GM13977 (cell line): Measurements from ENCODE around the gene EPN3.

Source experiments
- DNase-seq: peaks from one replicate; pipeline ENCODE4 v3.0.0; 2012; ENCODE audit warnings: low spot score
- in situ Hi-C: fragments of 300-500 bp; cut with MboI; formaldehyde crosslinking; loops from one replicate; pipeline ENCODE4 v1.12.0; 2022; ENCODE audit warnings: low sequenced_read_pairs, low pct_unique_long_range_greater_than_20kb, mixed read lengths, inconsistent platforms; ENCODE audit not compliant: unreplicated experiment
- TF ChIP-seq, protein P1 (sequence below): IDR thresholded peaks from 2 replicates; pipeline ENCODE4 v1.5.1; 2012; ENCODE audit warnings: mild to moderate bottlenecking, control low read depth; ENCODE audit not compliant: insufficient read depth; ENCODE audit errors: extremely low read depth, missing control alignments

EPN3 gene

DNA sequence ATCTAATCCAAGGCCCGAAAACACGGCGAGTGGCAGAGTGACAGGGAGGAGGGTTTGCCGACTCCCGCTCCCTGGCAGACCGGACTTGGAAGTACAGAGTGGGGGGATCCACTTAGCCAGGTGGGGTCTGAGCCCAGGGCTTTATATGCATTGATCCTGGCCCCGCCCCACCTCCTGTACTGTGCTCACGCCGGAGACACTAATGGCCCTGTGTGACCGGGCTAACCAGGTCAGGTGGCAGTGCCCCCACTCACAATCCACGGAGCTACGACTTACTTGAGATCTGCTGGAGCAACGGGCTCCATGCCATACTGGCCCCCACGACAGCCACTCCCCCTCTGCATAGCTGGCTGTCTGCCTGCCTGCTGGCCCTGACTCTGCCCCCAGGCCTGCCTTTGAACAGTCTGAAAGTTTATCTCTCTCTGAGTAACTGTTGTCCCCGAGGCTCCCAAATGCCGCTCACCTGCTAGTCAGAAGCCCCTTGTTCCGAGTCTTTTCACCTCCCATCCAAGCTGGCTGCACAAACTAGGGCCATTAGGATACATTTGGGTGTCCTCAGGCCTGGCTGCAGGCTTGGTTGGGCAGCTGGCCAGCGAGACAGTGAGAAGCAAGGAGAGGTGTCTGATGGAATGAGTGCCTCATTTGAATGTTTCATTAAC lies 56.0 kb downstream of the EPN3 start:
- in situ Hi-C loops: no loop called here
- TF ChIP-seq, protein P1, sequence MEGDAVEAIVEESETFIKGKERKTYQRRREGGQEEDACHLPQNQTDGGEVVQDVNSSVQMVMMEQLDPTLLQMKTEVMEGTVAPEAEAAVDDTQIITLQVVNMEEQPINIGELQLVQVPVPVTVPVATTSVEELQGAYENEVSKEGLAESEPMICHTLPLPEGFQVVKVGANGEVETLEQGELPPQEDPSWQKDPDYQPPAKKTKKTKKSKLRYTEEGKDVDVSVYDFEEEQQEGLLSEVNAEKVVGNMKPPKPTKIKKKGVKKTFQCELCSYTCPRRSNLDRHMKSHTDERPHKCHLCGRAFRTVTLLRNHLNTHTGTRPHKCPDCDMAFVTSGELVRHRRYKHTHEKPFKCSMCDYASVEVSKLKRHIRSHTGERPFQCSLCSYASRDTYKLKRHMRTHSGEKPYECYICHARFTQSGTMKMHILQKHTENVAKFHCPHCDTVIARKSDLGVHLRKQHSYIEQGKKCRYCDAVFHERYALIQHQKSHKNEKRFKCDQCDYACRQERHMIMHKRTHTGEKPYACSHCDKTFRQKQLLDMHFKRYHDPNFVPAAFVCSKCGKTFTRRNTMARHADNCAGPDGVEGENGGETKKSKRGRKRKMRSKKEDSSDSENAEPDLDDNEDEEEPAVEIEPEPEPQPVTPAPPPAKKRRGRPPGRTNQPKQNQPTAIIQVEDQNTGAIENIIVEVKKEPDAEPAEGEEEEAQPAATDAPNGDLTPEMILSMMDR: no peak
- DNase-seq: no peak

DNA sequence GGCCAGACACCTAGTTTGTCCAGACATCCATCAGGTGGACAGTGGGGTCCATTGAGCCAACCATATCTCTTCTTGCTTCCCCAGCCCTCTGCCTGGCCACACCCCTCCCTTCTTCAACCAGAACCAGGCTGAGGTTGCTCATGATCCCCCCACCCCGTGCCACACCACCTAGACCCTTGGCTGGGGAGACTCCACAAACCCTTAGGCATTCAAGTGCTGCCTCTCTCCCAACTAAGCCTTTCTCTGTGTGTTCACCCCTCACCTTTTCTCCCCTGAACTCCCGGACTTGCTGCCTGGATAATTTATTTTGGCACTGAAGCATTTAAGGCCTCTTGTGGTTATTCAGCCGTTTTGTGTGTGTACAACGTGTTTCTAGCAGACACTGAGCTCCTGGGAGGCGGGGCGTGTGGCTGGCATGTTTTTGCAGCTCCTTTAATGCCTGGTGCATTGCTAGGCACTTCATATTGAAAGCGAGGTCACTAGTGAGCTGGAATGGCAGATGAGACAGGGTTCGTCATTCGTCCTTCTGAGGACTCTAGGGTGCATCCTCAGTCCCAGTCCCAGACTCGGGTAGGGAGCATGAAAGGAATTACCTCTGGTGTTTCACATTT lies 56.7 kb downstream of the EPN3 start:
- no peak for DNase-seq
- in situ Hi-C loops: no loop called here
- TF ChIP-seq, protein P1: no peak

DNA sequence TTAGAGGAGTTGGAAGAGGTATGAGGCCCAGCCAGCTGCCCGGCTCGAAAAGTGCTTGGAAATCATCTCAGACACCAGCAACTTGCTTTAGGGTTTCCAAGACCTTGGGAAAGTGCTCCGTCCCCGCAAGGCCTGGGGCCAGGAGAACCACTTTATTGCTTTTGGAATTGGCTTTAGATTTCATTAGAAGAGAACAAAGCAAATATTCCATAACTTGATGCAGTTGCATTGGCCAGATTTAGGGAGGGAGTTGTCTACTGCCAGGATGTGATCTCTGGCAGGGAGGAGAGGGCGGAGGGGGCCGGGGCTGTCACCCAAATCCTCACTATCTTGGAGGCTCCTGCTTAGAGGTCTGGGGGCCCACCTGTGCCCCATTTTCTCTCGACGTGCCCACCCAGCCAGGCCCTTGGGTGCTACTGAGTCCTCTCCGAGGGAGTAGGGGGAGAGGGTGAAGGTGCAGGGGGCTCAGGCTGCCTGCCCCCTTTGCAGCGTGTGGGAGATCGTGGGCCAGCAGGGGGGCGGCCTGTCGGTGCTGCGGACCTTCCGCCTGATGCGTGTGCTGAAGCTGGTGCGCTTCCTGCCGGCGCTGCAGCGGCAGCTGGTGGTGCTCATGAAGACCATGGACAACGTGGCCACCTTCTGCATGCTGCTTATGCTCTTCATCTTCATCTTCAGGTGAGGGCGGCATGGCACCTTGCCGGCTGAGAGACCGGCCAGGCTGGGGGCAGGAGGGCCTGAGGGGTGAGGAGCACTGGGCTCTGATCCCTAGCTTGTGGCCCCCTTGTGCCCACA lies 58.6 kb downstream of the EPN3 start:
- TF ChIP-seq, protein P1: no peak
- in situ Hi-C loops: no loop called here
- no peak for DNase-seq

DNA sequence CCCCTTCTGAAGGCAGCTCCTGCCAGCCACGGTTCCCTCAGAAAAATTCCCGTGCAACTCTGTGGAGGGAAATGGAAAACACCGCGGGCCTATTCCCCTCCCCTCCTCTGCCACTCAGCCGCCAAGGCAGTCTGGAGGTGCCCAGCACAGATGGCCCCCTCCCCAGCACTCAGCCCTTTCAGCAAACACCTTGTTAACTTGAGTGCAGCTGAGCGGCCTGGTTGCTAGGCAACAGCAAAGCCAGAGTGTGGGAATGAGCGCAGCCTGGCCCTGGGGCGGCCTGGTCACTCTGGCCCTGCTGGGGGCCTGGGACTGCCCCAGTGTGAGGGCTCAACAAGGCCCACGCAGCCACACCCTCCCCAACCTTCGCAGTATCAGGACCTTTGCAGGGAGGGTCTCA lies 60.8 kb downstream of the EPN3 start:
- no peak for DNase-seq
- in situ Hi-C loops: no loop called here
- TF ChIP-seq, protein P1: no peak
